Sigmoid colon (tissue), 7 donors: ENCODE data around the gene AIG1. TPM values are rescaled to one million over a fixed set of nuclear protein-coding genes. Genes with fewer than 3 reads are reported as not detected.

Source experiments
- DNase-seq: peaks from one replicate; pipeline ENCODE4 v3.0.0-alpha.2; 2019
- H3K27ac ChIP-seq, 4 donors: fragments of 200-600 bp; sonication (generic); one replicate each; pipeline ENCODE4 v1.5.1; 2016 to 2019; ENCODE audit warnings: mild to moderate bottlenecking in 1 of 4
- H3K27me3 ChIP-seq, 3 donors: fragments of 200-600 bp; sonication (generic); one replicate each; pipeline ENCODE4 v1.5.1; 2019; ENCODE audit warnings: mild to moderate bottlenecking in 1 of 3
- H3K36me3 ChIP-seq, 4 donors: fragments of 200-600 bp; sonication (generic); one replicate each; pipeline ENCODE4 v1.5.1; 2016 to 2019
- H3K4me1 ChIP-seq, 4 donors: fragments of 200-600 bp; sonication (generic); one replicate each; pipeline ENCODE4 v1.5.1; 2017 to 2019
- H3K4me3 ChIP-seq, 4 donors: fragments of 200-600 bp; sonication (generic); one replicate each; pipeline ENCODE4 v1.5.1; 2017 to 2019; ENCODE audit warnings: mild to moderate bottlenecking in 2 of 4, moderate library complexity in 1 of 4
- H3K9me3 ChIP-seq, 4 donors: fragments of 200-600 bp in 3 of 4; sonication (generic) in 3 of 4; one replicate each; pipeline versions ENCODE4 v1.5.1 to v1.6.1; 2013 to 2019
- EP300 ChIP-seq, 4 donors: sonication (generic); formaldehyde crosslinking; IDR thresholded peaks; one replicate each; pipeline ENCODE4 v1.6.1; 2017; ENCODE audit warnings: antibody characterized with exemption in 4 of 4
- POLR2A ChIP-seq, 2 donors: fragments of 450-650 bp; IDR thresholded peaks; one replicate each; pipeline ENCODE4 v1.6.1; 2016; ENCODE audit warnings: antibody characterized with exemption in 2 of 2, mild to moderate bottlenecking in 2 of 2, moderate library complexity in 2 of 2
- POLR2AphosphoS5 ChIP-seq, 4 donors: sonication (generic); formaldehyde crosslinking; IDR thresholded peaks; one replicate each; pipeline ENCODE4 v1.6.1; 2017; ENCODE audit warnings: antibody characterized with exemption in 4 of 4
- WGBS, 2 donors: extraction: QIAGEN DNeasy Blood & Tissue Kit; methylation state at CpG; one replicate each; pipeline ENCODE4 v1.1.7; 2013; 5-methylcytosine and 5-hydroxymethylcytosine counted together
- intact Hi-C: fragments of 100-400 bp; cut with DNase I; formaldehyde crosslinking; loops from one replicate; pipeline ENCODE4 v1.15.1; 2023
- polyA plus RNA-seq, 3 donors: library from polyadenylated mRNA; stranded (reverse); fragments of 200-250 nt; gene quantifications; one replicate each; pipeline ENCODE4 v1.2.3, GENCODE V29; 2013
- total RNA-seq, 4 donors: library from RNA; depleted of rRNA; stranded (reverse); fragments of >200 nt; gene quantifications; one replicate each; pipeline ENCODE4 v1.1.0, GENCODE V29; 2016
- TF ChIP-seq, protein P1 (sequence below), 4 experiments: fragments of 450-650 bp in 3 of 4; fragments of 200-600 bp in 1 of 4; IDR thresholded peaks; one replicate each; pipeline ENCODE4 v1.5.1; 2016 to 2019; ENCODE audit warnings: antibody characterized with exemption in 4 of 4, mild to moderate bottlenecking in 3 of 4, moderate library complexity in 2 of 4
- donor health status: healthy with polysubstance abuse.
- donor health status: Bipolar disorder and iron deficiency.
- donor health status: healthy.

The AIG1 gene
- total and polyA plus RNA-seq, 7 donors, result 10.9 to 30.7 (median 20.6) TPM

DNA sequence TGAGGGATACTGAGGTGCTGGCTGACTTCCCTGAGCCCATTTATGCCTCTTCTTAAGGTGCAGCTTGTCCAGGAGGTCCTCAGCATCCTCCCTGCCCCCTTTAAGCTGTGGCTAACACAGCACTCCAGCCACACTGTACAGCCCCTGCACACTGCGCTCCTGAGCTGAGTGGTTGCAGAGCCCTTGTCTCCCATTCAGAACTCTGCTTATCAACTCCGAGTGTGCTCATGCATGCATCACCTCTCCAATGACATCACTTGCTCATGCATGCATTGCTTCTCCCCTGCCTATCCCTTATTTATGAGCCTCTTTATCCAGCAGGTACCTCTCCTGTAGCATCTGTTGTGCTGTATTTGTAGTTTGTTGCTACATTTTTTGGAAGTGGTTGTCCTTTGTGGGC, 124.6 kb downstream of the AIG1 start:
- Histone ChIP-seq H3K9me3 (no peaks in the 10 kb centered on the region), H3K27ac (no peak overlapping the region), H3K27me3 (no peaks in the 10 kb centered on the region), H3K36me3 (no peaks in the 10 kb centered on the region), H3K4me1 (peaks cover 0 to 10% (median 7%) of the 10 kb centered on the region in 4 donors), H3K4me3 (no peak overlapping the region)
- 91 to 98% methylated on average over 2 of the region's 2 CpGs for WGBS, 2 donors
- DNase-seq, result no peak
- intact Hi-C loops, result no loop called here
- no peak for TF ChIP-seq POLR2AphosphoS5 (IDR thresholded peaks at IDR 0.05)
- no peak for TF ChIP-seq POLR2A (IDR thresholded peaks at IDR 0.05)
- TF ChIP-seq EP300 (IDR thresholded peaks at IDR 0.05), result no peak
- TF ChIP-seq, protein P1, sequence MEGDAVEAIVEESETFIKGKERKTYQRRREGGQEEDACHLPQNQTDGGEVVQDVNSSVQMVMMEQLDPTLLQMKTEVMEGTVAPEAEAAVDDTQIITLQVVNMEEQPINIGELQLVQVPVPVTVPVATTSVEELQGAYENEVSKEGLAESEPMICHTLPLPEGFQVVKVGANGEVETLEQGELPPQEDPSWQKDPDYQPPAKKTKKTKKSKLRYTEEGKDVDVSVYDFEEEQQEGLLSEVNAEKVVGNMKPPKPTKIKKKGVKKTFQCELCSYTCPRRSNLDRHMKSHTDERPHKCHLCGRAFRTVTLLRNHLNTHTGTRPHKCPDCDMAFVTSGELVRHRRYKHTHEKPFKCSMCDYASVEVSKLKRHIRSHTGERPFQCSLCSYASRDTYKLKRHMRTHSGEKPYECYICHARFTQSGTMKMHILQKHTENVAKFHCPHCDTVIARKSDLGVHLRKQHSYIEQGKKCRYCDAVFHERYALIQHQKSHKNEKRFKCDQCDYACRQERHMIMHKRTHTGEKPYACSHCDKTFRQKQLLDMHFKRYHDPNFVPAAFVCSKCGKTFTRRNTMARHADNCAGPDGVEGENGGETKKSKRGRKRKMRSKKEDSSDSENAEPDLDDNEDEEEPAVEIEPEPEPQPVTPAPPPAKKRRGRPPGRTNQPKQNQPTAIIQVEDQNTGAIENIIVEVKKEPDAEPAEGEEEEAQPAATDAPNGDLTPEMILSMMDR (IDR thresholded peaks at IDR 0.05), result no peak

DNA sequence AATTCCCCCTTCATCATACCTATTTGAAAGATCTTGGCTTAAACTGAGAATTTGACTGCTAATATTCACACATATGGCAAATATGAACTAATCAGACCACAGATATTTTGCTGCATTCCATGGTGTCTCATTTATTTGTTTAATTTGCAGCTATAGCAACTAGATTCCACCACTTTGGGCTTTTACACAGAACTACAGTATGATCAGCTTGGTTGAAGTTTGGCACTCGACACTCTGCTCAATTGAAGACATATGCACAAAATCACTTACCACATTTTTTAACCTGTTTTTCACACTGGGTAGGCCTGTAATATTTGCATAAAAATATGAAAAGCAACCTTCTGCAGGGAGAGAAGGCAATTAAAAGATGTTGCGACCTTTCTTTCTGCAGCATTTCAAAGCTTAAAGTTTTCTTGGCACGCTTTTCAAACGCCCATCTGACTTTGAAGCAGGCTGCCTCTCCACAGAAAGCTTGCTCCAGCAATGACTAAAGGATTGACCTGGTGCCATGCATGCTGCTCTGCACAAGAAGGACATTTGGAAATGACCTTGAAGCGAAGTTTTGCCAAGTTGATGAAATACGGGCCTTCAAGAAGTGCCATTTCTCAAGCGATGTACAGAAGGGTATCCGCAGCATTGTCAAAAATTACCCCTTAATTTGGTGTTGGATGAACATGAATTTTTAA, 126.7 kb downstream of the AIG1 start:
- no peaks in the 10 kb centered on the region for H3K9me3 ChIP-seq
- intact Hi-C loops, result no loop called here
- DNase-seq, result no peak
- H3K4me3 ChIP-seq, result no peak overlapping the region
- no peaks in the 10 kb centered on the region for H3K36me3 ChIP-seq
- H3K27ac ChIP-seq, result no peak overlapping the region
- H3K4me1 ChIP-seq, result peaks cover 0 to 10% (median 7%) of the 10 kb centered on the region in 4 donors
- no peak for TF ChIP-seq EP300 (IDR thresholded peaks at IDR 0.05)
- no peak for TF ChIP-seq POLR2AphosphoS5 (IDR thresholded peaks at IDR 0.05)
- no peaks in the 10 kb centered on the region for H3K27me3 ChIP-seq
- 87 to 92% methylated on average over 8 of the region's 8 CpGs for WGBS, 2 donors

DNA sequence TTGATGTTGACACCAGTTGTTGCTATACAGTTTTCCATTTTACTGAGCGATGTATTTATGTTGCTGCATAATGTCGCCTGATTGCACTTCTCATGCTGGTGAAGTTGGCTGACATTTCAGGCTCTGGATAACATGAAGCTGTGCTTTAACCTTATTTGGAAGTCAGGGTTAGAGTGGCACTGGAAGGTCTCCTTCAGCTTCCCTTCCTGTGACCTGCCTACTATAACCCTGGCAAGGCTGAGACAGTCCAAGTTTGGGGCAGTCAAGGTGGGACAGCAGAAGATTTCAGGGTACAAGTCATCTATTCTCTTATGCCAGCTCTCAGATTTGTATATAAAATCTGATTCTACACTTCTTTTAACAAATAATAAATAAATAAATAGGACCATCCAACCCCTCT, 127.6 kb downstream of the AIG1 start:
- no peak overlapping the region for H3K27ac ChIP-seq
- no peaks in the 10 kb centered on the region for H3K36me3 ChIP-seq
- H3K4me3 ChIP-seq, result no peak overlapping the region
- intact Hi-C loops, result no loop called here
- H3K4me1 ChIP-seq, result peaks cover 0 to 10% (median 7%) of the 10 kb centered on the region in 4 donors
- H3K27me3 ChIP-seq, result no peaks in the 10 kb centered on the region
- H3K9me3 ChIP-seq, result no peaks in the 10 kb centered on the region
- no peak for DNase-seq
- 88 to 96% methylated on average over 2 of the region's 2 CpGs for WGBS, 2 donors
- TF ChIP-seq, protein P1 (IDR thresholded peaks at IDR 0.05), result no peak
- TF ChIP-seq POLR2A (IDR thresholded peaks at IDR 0.05) (no peak), POLR2AphosphoS5 (IDR thresholded peaks at IDR 0.05) (no peak), EP300 (IDR thresholded peaks at IDR 0.05) (no peak)

DNA sequence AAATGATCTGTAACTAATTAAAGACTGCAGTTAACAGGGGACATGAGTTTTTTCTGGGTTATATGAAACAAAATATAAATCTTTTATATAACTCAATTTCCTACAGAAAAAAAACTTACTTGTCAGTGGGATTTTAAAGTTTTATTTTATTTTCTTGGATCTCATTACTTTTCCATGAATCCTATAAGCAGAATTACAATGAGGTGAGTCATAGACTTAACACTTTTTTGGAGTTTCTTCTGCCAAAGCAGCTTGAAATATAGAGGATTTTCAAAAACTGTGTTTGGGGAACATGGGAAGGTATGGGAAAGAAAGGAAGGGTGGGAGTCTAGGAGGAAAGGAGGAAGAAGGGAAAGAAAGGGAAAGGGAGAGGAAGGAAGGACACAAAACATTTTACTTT, 130.7 kb downstream of the AIG1 start:
- no peaks in the 10 kb centered on the region for H3K9me3 ChIP-seq
- H3K27me3 ChIP-seq, result no peaks in the 10 kb centered on the region
- TF ChIP-seq EP300 (IDR thresholded peaks at IDR 0.05), result no peak
- TF ChIP-seq, protein P1 (IDR thresholded peaks at IDR 0.05), result no peak
- no peak for TF ChIP-seq POLR2AphosphoS5 (IDR thresholded peaks at IDR 0.05)
- TF ChIP-seq POLR2A (IDR thresholded peaks at IDR 0.05), result no peak
- H3K27ac ChIP-seq, result no peak overlapping the region
- H3K4me3 ChIP-seq, result no peak overlapping the region
- intact Hi-C loops, result no loop called here
- H3K36me3 ChIP-seq, result no peaks in the 10 kb centered on the region
- no peak for DNase-seq
- peaks cover 0 to 10% (median 7%) of the 10 kb centered on the region in 4 donors for H3K4me1 ChIP-seq

DNA sequence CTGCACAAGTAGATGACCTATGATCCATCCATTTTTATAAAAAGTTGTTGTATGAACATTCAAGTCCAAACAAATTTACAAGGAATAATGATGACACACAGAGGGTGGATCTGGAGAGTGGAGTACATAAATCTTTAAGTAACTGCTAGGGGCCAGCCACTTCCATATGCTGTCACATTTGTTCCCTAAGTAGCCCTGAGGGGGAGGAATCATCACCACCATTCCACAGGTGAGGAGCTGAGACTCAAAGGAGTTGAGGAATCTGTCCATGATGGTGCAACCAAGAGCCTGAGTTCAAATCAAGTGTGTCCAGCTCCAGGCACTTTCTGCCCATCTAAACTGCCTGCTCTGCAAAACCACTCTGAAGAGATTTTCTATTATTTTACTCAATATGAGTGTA, 132.1 kb downstream of the AIG1 start:
- intact Hi-C loops, result no loop called here

More for the DNA sequence above, 132.1 kb downstream of the AIG1 start:
- H3K36me3 ChIP-seq, result no peaks in the 10 kb centered on the region
- H3K9me3 ChIP-seq, result no peaks in the 10 kb centered on the region
- H3K4me3 ChIP-seq, result no peak overlapping the region
- peaks cover 0 to 2% (median under 1%) of the 10 kb centered on the region in 4 donors for H3K4me1 ChIP-seq
- no peaks in the 10 kb centered on the region for H3K27me3 ChIP-seq
- DNase-seq, result no peak
- no peak overlapping the region for H3K27ac ChIP-seq
- TF ChIP-seq POLR2AphosphoS5 (IDR thresholded peaks at IDR 0.05) (no peak), EP300 (IDR thresholded peaks at IDR 0.05) (no peak), POLR2A (IDR thresholded peaks at IDR 0.05) (no peak)
- TF ChIP-seq, protein P1 (IDR thresholded peaks at IDR 0.05), result no peak
